Neural progenitor cell (in vitro differentiated cells): Measurements from ENCODE around the gene ACRBP.

Experiments
- EZH2 ChIP-seq: fragments of 200-600 bp; sonication (generic); IDR thresholded peaks from 2 replicates; pipeline ENCODE4 v1.6.1; 2017; ENCODE audit warnings: antibody characterized with exemption, mild to moderate bottlenecking, moderate library complexity
- EZH2phosphoT487 ChIP-seq: fragments of 200-600 bp; sonication (generic); IDR thresholded peaks from 2 replicates; pipeline ENCODE4 v1.6.1; 2017; ENCODE audit warnings: antibody characterized with exemption
- TF ChIP-seq, protein P1 (sequence below): fragments of 200-600 bp; sonication (generic); IDR thresholded peaks from 2 replicates; pipeline ENCODE4 v1.5.1; 2017; ENCODE audit warnings: antibody characterized with exemption, mild to moderate bottlenecking

DNA sequence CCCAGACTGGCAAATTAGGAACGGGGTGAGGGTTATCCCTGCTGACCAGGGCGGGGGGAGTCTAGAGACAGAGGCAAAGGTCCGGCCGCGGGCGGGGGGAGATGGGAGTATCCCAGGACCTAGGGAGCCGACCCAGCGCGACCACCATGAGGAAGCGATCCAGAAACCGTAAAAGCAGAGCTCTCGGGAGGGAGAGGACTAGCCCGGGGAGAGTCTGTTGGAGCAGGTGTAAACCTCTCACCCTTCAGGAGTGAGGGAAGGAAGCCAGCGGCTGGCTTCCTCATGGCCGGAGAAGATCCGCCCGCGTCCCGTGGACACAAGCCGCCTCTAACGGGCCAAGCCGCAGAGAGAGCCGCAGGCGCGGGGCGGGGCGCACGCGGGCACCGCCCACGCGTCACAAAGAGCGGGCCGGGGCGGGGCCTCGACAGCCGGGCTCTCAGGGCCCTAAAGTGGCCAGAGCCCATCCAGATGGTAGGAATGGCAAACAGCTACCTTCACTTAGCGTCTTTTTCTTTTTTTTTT lies at the start of gene ACRBP:
- TF ChIP-seq, protein P1, sequence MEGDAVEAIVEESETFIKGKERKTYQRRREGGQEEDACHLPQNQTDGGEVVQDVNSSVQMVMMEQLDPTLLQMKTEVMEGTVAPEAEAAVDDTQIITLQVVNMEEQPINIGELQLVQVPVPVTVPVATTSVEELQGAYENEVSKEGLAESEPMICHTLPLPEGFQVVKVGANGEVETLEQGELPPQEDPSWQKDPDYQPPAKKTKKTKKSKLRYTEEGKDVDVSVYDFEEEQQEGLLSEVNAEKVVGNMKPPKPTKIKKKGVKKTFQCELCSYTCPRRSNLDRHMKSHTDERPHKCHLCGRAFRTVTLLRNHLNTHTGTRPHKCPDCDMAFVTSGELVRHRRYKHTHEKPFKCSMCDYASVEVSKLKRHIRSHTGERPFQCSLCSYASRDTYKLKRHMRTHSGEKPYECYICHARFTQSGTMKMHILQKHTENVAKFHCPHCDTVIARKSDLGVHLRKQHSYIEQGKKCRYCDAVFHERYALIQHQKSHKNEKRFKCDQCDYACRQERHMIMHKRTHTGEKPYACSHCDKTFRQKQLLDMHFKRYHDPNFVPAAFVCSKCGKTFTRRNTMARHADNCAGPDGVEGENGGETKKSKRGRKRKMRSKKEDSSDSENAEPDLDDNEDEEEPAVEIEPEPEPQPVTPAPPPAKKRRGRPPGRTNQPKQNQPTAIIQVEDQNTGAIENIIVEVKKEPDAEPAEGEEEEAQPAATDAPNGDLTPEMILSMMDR = no peak
- TF ChIP-seq EZH2 (no peak), EZH2phosphoT487 (no peak)
